HG02943 (cell line): ENCODE measurements around the gene P2RX6.
"Not testable (repeated sequence)": the region's sequence is repeated elsewhere in the genome, so short reads cannot be mapped to it uniquely, and the experiment has no call there.

Experiments
- ATAC-seq: cut with Tn5 transposase; IDR thresholded peaks from one replicate; pipeline ENCODE4 v1.9.1; 2021; ENCODE audit warnings: mild to moderate bottlenecking, low read depth, moderate library complexity; ENCODE audit not compliant: unreplicated experiment

Gene P2RX6

GRCh38 chr22:21051145-21051830 is 36.3 kb downstream of the P2RX6 start:
- ATAC-seq, result no peak

DNA sequence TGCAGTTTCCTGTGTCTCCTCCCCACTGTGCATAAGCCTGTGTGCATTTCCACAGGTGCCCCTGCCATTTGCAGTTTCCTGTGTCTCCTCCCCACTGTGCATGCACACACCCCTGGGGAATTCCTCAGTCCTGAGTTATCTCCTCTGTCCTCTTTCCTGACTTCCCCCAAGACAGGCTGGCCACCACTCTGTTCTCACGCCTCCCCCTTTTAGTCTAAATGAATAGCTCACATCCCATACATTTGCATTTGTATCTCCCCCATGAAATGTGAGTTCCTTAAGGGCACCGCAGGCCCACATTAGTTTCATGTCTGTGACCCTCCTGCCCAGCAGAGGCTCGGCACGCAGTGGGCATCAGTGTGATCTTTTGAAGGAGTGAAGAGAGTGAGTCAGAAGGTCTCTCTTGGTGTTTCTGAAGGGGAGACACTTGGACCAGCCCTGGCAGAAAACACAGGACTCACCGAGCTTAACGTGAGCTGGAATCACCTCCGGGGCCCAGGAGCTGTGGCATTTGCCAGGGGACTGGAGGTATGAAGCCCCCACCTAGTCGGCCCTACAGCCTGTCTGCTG is 37.0 kb downstream of the P2RX6 start:
- no peak for ATAC-seq

DNA sequence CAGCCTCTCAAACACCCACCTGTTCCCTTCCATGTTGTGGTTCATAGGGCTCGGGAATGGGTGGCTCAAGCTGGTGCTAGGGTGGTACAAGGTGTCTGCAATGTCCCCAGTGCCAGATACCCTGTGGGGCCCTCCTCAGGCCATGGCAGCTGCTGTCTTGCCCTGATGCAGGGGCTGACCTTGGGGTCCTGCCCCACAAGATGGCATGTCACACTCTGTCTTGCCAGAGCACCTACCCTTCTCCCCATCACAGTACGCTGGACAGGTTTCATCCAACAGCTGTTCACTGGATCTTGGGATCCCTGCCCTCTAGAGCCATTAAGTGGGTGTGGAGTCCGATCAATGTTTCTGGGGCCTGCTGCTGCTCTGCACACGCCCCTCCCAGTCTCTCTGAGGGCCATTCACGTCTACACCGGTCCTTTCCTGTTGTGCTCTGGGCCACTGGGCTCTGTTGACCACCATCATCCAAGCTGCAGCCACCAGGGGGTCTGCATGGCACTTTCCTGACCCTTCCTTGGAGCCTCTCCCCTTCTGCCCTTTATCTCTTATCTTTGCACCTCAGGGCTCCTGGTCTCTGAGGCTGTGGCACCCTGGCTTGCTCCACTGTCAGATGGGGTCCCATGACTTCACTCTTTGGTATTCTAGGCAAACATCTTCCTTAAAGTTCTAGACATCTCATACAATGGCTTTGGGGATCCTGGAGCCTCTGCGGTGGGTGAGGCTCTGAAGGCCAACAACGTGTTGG is 37.9 kb downstream of the P2RX6 start:
- no peak for ATAC-seq

DNA sequence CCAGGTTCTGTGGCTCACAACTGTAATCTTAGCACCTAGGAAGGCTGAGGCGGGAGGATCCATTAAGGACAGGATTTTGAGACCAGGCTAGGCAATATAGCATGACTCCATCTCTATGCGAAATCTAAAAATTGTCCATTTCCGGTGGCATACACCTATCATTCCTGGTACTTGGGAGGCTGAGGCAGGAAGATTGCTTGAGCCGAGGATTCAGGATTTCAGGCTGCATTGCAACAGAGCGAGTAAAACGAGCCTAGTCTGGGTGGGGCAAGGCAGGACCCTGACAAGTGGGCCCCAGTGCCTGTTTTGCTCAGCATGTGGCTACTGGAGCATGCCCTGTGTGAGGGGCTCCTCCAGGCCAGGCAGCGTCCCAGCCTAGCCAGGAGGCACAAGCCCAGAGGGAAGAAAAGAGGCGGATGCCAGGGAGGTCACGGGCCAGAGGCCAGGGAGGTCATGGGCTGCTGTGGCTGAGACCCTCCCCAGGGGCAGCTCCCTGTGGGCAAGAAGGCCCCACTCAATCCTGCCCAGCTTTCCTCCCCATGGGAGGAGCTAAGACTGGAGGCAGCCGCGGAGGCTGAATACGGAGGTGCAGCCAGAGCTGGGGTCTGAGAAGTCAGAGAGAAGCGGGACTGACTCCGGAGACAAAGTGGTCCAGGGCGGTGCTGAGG is 39.2 kb downstream of the P2RX6 start:
- ATAC-seq, result no peak

DNA sequence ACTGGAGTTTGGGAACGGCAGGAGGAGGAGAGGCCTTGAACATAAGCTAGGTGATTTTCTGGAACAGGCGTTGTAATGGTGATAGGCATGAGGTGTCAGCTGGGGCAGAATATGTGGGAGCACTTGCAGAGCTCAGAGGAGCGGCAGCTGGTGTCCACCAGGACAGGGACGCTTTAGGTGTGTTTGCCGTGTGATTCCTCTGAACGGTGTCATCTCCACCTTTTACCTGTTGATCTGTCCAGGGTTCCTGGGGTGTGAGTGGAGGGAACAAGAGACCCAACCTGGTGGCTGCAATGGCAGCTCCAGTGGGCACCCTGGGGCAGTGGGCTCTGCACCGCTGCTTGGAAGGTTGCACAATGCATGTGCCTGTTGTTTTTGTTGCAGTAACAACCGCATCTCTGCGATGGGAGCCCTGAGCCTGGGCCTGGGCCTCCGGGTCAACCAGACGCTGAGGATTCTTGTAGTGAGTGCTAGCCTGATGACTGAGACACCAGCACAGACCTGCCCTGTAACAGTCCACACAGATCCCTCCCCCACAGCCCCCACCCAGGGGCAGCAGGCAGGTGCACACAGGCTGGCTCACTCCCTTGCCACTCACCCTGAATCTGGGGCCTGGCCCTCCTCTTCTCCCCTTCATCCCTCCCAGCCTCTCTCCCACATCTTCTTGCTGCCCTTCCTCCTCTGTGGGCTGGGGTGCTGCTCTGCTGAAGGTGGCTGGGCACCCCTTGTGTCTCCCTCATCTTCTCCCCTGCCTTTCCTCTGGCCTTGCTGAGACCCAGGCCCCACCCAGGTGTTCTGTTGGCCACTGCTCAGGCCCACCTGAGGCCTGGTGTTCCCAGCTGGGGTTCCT is 40.0 kb downstream of the P2RX6 start:
- no peak for ATAC-seq

- no peak for ATAC-seq
Observed at GRCh38 chr22:21055564-21055834, 40.5 kb downstream of the P2RX6 start.

DNA sequence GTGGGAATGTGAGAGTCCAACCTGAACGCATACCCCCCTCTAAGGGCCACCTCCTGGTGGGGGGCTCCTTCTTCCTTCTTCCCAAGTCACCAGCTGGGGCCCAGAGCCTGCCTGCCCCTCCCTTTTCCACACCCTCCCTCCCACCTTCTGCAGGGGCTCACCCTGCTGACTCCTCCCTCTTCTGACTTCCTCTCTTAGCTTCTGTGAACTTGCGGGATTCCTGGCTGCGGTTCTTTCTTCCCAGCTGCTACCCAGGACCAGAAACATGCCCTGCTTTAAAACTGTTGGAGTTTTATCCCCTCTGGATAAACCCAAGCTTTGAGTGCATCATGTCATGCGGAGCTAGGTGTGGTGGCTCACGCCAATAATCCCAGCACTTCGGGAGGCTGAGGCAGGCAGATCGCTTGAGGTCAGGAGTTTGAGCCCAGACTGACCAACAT is 40.9 kb downstream of the P2RX6 start:
- no peak for ATAC-seq

DNA sequence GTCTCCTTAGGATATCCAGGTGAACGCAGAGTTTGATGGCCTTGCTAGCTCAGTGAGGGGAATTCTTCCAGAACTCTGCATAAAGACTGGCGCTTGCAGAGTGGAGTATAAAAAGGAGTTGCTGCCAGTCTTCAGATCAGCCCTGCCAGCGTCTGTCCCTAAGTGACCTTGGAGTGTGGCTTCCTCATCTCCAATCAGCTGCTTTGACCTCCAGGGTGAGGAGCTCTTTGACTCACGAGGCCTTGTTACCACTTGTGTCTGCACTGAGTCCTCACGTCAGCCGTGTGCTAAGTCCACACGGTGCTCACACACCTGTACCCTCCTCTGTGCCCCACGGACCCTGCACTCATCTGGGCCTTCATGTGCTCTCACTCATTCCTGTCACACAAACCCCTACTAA is 45.4 kb downstream of the P2RX6 start:
- ATAC-seq, result not testable (repeated sequence)

GRCh38 chr22:21061660-21062321 is 46.8 kb downstream of the P2RX6 start:
- not testable (repeated sequence) for ATAC-seq

- ATAC-seq, result not testable (repeated sequence)
Observed at GRCh38 chr22:21064425-21064824, 49.5 kb downstream of the P2RX6 start.

DNA sequence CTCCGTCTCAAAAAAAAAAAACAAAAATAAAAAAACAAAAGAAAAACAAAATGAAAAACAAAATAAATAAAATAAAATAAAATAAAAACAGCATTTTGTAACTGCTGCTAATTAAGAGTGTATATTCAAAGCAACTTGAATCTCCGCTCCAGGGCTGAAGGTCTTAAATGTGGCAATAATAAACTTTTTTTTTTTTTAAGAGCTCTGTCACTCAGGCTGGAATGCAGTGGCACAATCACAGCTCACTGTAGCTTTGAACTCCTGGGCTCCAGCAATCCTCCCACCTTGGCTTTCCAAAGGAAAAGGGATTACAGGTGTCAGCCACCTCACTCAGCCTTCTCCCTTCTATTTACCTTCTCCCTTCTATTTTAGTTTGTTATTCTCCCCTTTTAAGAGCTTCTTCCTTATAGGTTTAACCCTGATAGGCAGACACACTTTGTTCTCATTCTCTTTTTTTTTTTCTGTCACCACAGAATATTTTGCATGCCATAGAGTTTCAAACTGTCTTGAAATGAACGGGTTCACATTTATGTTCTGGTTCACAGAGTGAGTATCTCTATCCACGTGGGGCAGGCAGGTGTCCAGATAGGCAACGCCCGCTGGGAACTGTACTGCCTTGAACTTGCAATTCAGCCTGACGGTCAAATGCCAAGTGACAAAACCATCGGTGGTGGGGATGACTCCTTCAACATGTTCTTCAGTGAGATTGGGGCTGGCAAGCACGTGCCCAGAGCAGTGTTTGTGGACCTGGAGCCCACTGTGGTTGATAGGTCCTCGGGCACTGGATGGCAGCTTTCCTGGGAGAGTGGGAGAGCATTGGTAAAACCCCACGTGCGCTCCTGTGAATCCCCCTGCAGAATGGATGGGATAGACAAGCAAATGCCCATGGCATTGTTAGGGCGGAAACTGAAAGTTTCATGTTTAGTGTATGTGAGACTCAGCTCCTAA is 50.2 kb downstream of the P2RX6 start:
- no peak for ATAC-seq

- ATAC-seq, result no peak
Observed at GRCh38 chr22:21067075-21067900, 52.3 kb downstream of the P2RX6 start.

GRCh38 chr22:21067901-21068680 is 53.1 kb downstream of the P2RX6 start:
- no peak for ATAC-seq

DNA sequence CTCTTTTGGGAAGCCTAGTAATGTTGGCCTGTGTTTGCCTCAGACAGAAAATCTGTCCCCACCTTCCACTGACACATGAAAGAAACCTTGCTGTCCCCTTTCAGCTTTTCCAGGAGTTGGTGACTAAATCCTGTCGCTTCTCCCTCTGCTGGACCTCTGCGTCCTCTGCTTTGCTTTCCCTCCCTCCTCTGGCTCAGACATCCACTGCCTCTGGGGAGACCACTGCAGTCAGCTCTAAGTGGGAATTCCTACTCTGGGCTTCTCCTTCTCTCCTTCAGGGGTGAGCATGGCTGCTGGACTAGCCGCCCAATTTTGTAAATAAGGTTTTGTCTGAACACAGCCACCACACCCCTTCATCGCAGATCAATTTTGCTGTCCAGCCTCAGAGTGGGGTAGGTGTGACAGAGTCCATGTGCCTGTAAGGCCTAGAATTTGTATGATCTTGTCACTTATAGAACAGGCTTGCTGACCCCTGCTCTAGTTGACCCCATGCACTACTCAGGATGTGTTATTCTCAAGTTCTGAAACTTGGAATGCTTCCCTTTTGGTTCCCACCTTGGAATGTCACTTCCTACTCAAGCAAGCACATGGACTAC is 53.8 kb downstream of the P2RX6 start:
- ATAC-seq, result no peak

GRCh38 chr22:21069375-21069774 is 54.4 kb downstream of the P2RX6 start:
- no peak for ATAC-seq

GRCh38 chr22:21070690-21071615 is 56.0 kb downstream of the P2RX6 start:
- ATAC-seq, result no peak
